ENCODE measurements around the gene SNAPC2.

Gene SNAPC2

DNA sequence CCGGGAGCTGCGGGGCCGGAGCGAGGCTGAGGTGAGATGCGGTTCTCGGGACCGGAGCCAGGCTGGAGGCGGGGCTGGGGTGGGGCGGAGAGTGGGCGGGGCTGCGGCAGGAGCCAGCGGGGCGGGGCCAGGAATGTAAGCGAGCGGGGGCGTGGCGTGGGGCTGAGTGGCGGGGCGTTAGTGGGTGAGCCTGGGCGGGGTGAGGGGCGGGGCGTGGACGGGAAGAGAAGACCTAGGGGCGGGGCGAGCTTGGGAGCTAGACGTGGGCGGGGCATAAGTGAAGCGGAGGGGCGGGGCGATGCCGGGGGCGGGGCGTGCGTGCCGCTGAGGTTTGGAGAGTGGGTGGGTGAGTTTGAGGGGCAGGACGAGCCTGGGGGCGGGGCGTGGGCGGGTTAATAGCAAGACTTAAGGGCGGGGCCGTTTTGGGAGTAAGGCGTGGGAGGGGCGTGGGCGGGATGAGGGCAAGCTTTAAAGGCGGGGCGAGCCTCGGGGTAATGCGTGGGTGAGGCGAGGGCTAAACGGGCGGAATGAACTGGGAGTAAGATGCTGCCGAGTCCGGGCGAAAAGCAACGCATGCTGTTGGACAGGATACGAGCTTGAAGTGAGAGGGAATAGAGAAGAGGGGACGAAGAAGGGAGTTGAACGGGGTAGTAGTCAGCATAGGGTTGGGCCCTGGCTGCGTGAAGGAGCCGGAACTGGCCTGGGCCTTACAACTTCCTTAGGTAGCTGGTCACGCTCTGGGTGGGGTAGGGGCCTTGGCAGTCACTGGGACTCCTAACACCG lies 572 bp downstream of the SNAPC2 start:
- Mint-ChIP-seq H3K36me3 (ENCODE audit: low read depth) (peaks cover 6% of the 10 kb centered on the region), H3K9me3 (no peaks in the 10 kb centered on the region), H3K4me1 (ENCODE audit: low read depth) (peaks cover 26% of the 10 kb centered on the region), H3K4me3 (peak overlapping the region; percentile 99), H3K27me3 (ENCODE audit: low read depth) (peaks cover 24% of the 10 kb centered on the region), H3K27ac (peak overlapping the region; percentile 99)

DNA sequence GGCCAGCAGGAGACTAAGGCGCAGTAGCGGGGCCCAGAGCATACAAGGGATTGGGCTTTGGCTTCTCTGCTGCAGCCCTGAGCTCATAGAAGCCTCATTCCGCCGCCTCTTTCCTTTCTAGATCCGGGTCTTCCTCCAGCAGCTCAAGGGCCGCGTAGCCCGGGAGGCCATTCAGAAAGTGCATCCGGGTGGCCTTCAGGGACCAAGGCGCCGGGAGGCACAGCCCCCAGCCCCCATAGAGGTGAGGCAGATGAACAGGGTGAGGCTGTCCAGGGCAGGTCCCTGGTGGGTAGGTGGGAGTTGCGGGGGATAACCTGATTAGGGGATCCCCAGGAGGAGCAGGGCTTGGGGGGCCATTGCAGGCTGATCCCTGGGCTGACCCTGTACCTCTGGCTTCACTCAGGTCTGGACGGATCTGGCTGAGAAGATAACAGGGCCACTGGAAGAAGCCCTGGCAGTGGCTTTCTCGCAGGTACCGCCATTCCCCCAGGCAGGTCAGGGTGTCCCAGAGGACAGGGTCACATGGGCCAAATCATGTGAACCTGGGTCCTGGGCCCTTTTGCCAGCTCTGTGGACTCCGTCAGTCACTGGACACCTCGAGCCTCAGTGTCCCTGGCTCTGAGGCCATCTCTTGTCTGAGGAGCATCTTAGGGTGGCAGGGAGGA lies 1.3 kb downstream of the SNAPC2 start:
- peaks cover 29% of the 10 kb centered on the region for H3K4me1 Mint-ChIP-seq (ENCODE audit: low read depth)
- H3K4me3 Mint-ChIP-seq, result peak overlapping the region; percentile 99
- H3K27me3 Mint-ChIP-seq (ENCODE audit: low read depth), result peaks cover 21% of the 10 kb centered on the region
- H3K9me3 Mint-ChIP-seq, result no peaks in the 10 kb centered on the region
- peaks cover 6% of the 10 kb centered on the region for H3K36me3 Mint-ChIP-seq (ENCODE audit: low read depth)
- H3K27ac Mint-ChIP-seq, result peak overlapping the region; percentile 99

DNA sequence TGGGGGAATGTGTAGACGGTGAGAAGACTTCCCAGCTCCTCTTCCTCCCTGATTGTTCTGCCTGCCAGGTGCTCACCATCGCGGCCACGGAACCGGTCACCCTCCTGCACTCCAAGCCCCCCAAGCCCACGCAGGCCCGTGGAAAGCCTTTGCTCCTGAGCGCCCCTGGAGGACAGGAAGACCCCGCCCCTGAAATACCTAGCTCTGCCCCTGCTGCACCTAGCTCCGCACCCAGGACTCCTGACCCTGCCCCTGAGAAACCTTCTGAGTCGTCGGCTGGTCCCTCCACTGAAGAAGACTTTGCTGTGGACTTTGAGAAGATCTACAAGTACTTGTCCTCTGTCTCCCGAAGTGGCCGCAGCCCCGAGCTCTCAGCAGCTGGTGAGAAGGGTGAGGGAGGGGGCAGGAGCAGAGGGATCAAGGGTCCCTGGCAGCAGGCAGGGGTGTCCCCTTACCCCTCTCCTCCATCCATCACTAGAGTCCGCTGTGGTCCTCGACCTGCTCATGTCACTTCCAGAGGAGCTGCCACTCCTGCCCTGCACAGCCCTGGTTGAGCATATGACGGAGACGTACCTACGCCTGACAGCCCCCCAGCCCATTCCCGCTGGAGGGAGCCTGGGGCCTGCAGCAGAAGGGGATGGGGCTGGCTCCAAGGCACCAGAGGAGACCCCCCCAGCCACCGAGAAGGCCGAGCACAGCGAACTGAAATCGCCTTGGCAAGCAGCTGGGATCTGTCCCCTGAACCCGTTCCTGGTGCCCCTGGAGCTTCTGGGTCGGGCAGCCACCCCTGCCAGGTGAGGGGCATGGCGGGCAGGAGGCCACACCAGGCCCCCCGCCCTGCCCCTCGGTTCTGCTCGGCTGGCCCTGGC lies 2.1 kb downstream of the SNAPC2 start:
- H3K9me3 Mint-ChIP-seq, result no peaks in the 10 kb centered on the region

DNA sequence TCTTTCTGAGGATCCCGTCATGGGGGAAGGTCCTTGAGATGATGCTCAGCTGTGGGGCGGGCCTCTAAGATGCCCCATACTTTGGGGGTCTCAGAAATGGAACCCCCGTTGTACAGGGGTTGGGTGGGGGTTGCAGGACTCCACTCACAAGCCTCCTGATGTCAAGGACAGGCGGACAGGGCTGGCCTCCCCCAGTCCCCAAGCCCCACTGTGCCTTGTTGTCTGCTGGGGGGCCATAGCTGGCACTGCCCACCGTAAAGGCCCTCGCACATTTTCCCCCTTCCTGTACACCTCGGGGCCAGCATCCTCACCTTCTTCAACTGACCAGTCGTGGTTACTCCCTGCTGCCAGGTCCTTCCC lies 2.7 kb downstream of the SNAPC2 start:
- H3K27me3 Mint-ChIP-seq (ENCODE audit: low read depth), result peaks cover 15% of the 10 kb centered on the region
- H3K4me1 Mint-ChIP-seq (ENCODE audit: low read depth), result peaks cover 28% of the 10 kb centered on the region
- H3K27ac Mint-ChIP-seq, result no peak overlapping the region
- H3K4me3 Mint-ChIP-seq, result no peak overlapping the region
- H3K36me3 Mint-ChIP-seq (ENCODE audit: low read depth), result peaks cover 4% of the 10 kb centered on the region
- no peaks in the 10 kb centered on the region for H3K9me3 Mint-ChIP-seq

More for the DNA sequence above, 2.1 kb downstream of the SNAPC2 start:
- H3K36me3 Mint-ChIP-seq (ENCODE audit: low read depth), result peaks cover 4% of the 10 kb centered on the region
- H3K27ac Mint-ChIP-seq, result no peak overlapping the region
- peaks cover 28% of the 10 kb centered on the region for H3K4me1 Mint-ChIP-seq (ENCODE audit: low read depth)
- peak overlapping the region; percentile 45 for H3K4me3 Mint-ChIP-seq
- peaks cover 16% of the 10 kb centered on the region for H3K27me3 Mint-ChIP-seq (ENCODE audit: low read depth)

DNA sequence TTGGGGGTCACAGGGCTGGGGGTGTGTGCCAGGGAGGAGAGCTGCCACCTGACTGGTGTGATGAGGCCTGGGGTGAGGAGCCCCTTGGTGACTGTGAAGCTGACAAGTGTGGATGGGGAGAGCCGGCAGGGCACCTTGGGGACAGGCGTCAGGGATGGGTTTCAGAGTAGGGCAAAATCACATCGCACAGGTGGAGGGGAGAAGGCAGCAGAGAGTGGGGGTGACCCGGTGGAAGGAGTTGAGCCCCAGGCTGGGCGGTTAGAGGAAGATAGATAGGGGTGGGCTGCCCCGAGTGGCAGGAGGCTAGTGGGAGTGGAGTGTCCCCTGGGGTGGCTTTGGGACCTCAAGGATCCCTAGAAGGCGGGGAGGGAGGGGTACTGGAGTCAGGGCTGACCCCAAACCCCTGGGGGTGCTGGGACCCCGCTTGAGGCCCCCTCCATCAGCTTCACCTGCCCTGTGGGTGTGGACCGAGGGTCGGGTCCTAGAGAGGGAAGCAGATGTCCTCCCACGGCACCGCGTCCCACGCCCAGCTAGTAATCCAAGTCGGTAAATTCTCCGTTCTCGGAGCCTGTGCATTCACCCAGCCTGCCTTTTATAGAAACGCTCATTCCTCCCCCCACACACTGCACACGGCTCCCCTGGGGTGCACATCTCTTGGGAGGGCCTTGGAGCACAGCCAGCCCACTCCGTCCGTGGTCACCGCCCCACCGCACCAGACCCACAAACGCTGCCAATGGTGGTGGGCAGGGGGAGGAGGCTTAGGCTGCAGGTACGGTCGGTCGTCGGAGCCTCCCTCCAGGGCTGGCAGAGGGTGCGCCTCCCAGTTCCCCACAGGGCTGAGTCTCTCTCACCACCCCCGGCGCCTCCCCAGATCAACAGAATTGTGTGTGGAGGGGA lies 3.4 kb downstream of the SNAPC2 start:
- H3K36me3 Mint-ChIP-seq (ENCODE audit: low read depth), result peaks cover 4% of the 10 kb centered on the region
- peak overlapping the region; percentile 17 for H3K4me3 Mint-ChIP-seq
- peaks cover 25% of the 10 kb centered on the region for H3K4me1 Mint-ChIP-seq (ENCODE audit: low read depth)
- H3K9me3 Mint-ChIP-seq, result no peaks in the 10 kb centered on the region
- peaks cover 8% of the 10 kb centered on the region for H3K27me3 Mint-ChIP-seq (ENCODE audit: low read depth)
- no peak overlapping the region for H3K27ac Mint-ChIP-seq

DNA sequence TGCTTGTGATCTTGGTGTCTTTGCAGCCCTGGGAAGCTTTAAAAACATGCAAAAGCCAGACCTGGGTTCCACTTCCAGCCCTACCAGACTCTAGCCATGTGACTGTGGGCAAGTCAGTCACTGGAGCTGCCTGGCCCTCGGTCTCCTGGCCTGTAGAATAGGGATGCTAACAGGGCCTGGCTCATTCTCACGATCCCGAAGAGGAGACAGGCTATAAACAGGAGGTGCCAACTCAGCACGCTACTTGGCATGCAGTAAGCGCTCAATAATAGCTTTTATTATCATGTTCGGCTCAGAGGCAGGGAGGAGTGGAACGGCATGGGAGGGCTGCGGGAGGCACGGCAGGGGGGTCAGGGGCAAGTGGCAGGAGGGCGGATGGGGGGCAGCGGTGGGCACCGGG lies 4.1 kb downstream of the SNAPC2 start:
- Mint-ChIP-seq H3K9me3 (no peaks in the 10 kb centered on the region), H3K27ac (peak overlapping the region; percentile 57), H3K27me3 (ENCODE audit: low read depth) (peaks cover 7% of the 10 kb centered on the region), H3K4me3 (peak overlapping the region; percentile 70), H3K36me3 (ENCODE audit: low read depth) (peaks cover 4% of the 10 kb centered on the region), H3K4me1 (ENCODE audit: low read depth) (peaks cover 25% of the 10 kb centered on the region)

DNA sequence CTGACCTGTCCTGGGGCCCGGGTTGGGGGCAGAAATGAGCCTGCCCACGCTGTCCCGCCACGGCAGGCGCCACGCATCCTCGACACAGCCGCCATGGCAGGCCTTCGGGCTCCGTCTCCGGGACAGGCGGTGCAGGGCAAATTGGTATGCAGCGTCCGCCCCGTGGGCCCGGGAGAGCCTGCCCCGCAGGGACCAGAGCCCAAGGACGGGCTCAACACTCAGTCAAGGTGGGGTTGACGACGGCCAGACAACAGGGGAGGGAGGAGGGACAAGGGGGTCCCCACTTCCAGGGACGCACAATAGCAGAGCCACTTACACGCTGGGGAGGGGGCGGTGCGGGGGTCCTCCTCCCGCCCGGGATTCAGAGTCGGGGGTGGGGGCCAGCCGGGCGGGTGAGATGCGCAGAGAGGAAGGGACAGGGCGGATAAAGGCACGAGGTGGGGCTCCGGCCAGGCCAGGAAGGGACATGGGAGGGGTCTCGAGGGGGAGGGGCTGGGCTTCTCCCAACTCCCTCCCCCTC lies 4.6 kb downstream of the SNAPC2 start:
- Mint-ChIP-seq H3K36me3 (ENCODE audit: low read depth) (peaks cover 4% of the 10 kb centered on the region), H3K9me3 (no peaks in the 10 kb centered on the region), H3K27me3 (ENCODE audit: low read depth) (peaks cover 4% of the 10 kb centered on the region), H3K27ac (no peak overlapping the region), H3K4me1 (ENCODE audit: low read depth) (peaks cover 21% of the 10 kb centered on the region), H3K4me3 (no peak overlapping the region)

DNA sequence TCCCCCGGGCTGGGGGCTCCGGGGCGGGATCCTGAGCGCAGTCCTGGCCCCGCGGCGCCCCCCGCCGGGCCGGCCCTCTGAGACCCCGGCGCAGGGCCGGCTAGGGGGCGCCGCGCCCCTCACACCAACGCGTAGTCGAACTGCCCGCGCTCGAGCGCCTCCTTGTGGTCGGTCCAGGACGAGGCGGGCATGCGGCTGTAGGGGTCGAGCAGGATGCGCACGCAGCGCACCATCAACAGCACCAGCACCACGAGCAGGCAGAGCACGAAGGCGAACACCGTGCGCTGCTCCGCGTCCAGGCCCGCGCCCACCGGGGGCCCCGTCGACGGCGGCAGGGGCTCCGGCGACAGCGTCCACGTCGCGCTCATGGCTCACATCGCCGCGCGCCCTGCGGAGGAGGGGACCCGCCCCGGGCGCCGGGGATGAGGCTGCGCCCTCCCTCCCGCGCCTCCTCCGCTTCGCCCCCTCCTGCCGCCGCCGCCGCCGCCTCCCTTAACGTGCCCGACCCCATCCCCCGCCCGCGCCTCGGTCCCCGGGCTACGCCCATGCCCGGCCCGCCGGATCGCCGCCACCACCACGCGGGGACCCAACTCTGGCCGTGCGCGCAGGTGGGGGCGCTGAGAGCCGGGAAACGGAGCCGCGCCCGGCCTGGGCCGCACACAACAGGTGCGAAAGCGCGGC lies 5.2 kb downstream of the SNAPC2 start:
- Mint-ChIP-seq H3K9me3 (no peaks in the 10 kb centered on the region), H3K4me3 (peak overlapping the region; percentile 86), H3K27ac (peak overlapping the region; percentile 76), H3K36me3 (ENCODE audit: low read depth) (peaks cover 4% of the 10 kb centered on the region), H3K4me1 (ENCODE audit: low read depth) (peaks cover 17% of the 10 kb centered on the region), H3K27me3 (ENCODE audit: low read depth) (no peaks in the 10 kb centered on the region)

DNA sequence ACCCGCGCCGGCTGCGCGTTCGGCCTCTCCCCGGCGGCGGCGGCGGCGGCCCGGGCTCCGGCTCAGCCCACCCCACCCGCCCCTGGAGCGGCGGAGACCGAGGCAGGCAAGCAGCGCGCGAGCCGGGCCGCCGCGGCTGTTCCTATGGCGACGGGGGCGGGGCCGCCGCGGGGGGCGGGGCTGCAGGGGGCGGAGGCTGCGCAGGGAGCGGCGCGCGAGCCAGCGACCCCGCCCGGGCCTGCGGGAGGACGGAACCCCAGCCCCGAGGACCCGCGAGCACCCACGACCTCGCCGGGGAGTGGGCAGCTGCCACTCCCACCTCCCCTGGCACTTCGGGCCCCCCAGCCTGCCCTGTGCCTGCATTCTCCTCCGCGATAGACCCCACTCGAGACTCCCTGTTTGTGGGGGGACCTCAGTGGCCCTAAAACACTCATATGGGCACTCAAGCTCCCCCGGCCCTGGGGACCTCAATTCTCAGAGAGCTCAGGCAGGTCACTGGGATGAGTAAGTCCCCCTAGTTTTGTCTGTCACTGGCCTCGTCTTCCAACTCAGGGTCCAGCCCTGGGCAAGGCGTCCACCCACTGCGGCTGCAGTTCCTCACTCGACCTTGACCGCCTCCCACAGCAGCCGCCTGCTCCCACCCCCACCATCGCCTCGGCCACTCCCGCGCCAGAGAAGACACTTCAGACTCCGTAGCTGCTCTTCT lies 6.0 kb downstream of the SNAPC2 start, which contains the start of gene CTXN1:
CTXN1 (minus strand) TSS at position 115 of the 706 bp plus-strand sequence. CDS start 597 bp downstream, outside the sequence.
- H3K9me3 Mint-ChIP-seq, result no peaks in the 10 kb centered on the region
- H3K27me3 Mint-ChIP-seq (ENCODE audit: low read depth), result no peaks in the 10 kb centered on the region
- H3K36me3 Mint-ChIP-seq (ENCODE audit: low read depth), result peaks cover 3% of the 10 kb centered on the region
- peaks cover 14% of the 10 kb centered on the region for H3K4me1 Mint-ChIP-seq (ENCODE audit: low read depth)
- peak within 1 kb of the TSS; percentile 76 for H3K27ac Mint-ChIP-seq
- H3K4me3 Mint-ChIP-seq, result peak within 1 kb of the TSS; percentile 86

DNA sequence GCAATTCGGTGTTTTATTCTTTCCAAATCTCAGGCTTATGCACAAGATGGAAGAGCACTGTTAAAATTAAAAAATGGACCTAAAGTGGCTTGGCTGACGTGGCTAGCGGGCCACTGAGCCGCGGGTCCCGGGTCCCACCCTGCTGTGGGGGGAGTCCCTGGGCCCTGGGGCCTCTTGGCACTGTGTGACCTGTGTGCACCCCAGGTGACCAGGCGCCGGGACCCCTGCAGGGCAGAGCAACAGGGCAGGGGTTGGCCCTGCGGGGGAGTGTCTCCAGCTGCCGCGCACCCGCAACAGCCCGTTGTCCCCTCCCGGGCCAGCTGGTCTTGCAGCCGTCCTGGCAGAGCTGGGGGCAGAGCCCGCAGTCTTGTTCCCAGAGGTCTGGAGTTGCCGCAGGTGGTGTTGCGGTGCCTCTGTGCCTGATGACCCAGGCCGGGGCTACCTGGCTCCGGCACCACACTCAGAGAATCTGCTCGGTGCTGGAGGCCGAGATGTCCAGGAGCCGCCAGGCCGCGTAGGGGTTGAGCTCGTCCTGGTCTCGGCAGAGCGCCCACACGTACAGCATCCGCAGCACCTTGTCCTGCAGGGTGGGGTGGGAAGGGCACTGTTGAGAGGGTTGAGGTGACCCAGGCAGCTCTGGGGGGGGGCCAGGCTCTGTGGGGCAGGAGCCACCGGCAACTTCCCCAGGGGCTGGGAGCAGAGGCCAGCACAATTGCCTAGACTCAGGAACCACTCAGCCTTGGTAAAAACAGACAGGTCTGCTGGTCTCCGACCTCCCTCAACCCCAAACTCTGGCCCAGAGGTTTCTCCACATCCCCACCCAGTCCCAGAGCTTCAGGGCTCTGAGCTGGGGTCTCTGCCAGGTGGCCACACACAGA lies 6.8 kb downstream of the SNAPC2 start:
- Mint-ChIP-seq H3K36me3 (ENCODE audit: low read depth) (peaks cover 3% of the 10 kb centered on the region), H3K9me3 (no peaks in the 10 kb centered on the region), H3K4me1 (ENCODE audit: low read depth) (peaks cover 6% of the 10 kb centered on the region), H3K27ac (no peak overlapping the region), H3K4me3 (peak overlapping the region; percentile 57), H3K27me3 (ENCODE audit: low read depth) (no peaks in the 10 kb centered on the region)

DNA sequence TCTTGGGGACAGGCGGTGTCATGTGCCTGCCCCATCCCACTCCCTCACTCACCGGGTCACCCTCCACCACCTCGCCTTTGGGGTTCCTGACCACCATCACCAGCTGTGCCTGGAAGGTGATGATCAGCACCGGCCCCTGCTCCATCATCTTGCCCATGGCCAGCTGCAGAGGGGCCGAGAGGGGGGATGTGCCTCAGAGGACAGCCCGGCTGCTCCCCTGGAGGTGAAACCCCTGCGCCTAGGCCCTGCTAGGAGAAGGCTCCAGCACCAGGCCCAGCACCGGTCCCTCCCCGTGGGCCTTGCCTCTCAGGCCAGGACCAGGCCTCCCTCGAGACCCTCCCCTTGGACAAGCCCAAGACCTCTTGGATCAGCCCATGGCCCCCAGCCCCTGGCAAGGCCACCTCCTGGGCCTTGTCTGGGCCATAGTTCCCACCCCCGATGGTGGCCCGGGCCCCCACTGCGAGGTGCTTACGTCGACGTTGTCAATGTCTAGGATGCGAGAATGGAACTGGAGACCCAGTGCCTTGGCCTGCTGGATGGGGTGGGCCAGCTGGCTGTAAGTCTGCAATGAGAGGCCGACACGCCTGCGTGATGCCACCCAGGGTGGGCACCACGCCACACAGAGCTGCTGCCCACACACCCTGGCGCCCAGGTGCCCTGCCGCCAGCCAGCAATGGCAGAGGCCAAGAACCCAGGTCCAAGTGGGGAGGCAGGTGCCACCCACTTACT lies 7.6 kb downstream of the SNAPC2 start:
- H3K4me1 Mint-ChIP-seq (ENCODE audit: low read depth), result peaks cover 5% of the 10 kb centered on the region
- H3K36me3 Mint-ChIP-seq (ENCODE audit: low read depth), result peaks cover 3% of the 10 kb centered on the region
- H3K4me3 Mint-ChIP-seq, result no peak overlapping the region
- H3K27me3 Mint-ChIP-seq (ENCODE audit: low read depth), result no peaks in the 10 kb centered on the region
- no peaks in the 10 kb centered on the region for H3K9me3 Mint-ChIP-seq
- no peak overlapping the region for H3K27ac Mint-ChIP-seq

Measured in T-helper 1 cell treated with Interleukin-12 subunit alpha and Interleukin-12 subunit beta and Interleukin-4 antibody, amounts not matched to agents 30 μg/mL and 1 μg/mL, for 36 hours (primary cell).